Ishikawa (cell line): ENCODE data around the gene ADK.

Experiments used
- CEBPB ChIP-seq: IDR thresholded peaks from 2 replicates; pipeline ENCODE4 v1.6.1; 2012
- CREB1 ChIP-seq: IDR thresholded peaks from 2 replicates; pipeline ENCODE4 v1.6.1; 2012; ENCODE audit warnings: low read depth
- EGR1 ChIP-seq: IDR thresholded peaks from 2 replicates; pipeline ENCODE4 v1.6.1; 2012
- EP300 ChIP-seq: IDR thresholded peaks from 2 replicates; pipeline ENCODE4 v1.6.1; 2012; ENCODE audit warnings: borderline replicate concordance
- FOXM1 ChIP-seq: IDR thresholded peaks from 2 replicates; pipeline ENCODE4 v1.6.1; 2012; ENCODE audit warnings: low read depth, borderline replicate concordance
- MAX ChIP-seq: IDR thresholded peaks from 2 replicates; pipeline ENCODE4 v1.6.1; 2012
- NFIC ChIP-seq: IDR thresholded peaks from 2 replicates; pipeline ENCODE4 v1.6.1; 2012
- RAD21 ChIP-seq: IDR thresholded peaks from 2 replicates; pipeline ENCODE4 v1.6.1; 2012; ENCODE audit warnings: low read depth
- REST ChIP-seq: IDR thresholded peaks from 2 replicates; pipeline ENCODE4 v1.6.1; 2012; ENCODE audit warnings: low read depth, mild to moderate bottlenecking
- TAF1 ChIP-seq: IDR thresholded peaks from 2 replicates; pipeline ENCODE4 v1.6.1; 2012; ENCODE audit warnings: low read depth, mild to moderate bottlenecking
- TCF12 ChIP-seq: IDR thresholded peaks from 2 replicates; pipeline ENCODE4 v1.6.1; 2012; ENCODE audit warnings: low read depth
- TEAD4 ChIP-seq: IDR thresholded peaks from 2 replicates; pipeline ENCODE4 v1.6.1; 2012
- USF1 ChIP-seq: IDR thresholded peaks from 2 replicates; pipeline ENCODE4 v1.6.1; 2012
- YY1 ChIP-seq: IDR thresholded peaks from 2 replicates; pipeline ENCODE4 v1.6.1; 2012; ENCODE audit warnings: low read depth
- ZBTB7A ChIP-seq: IDR thresholded peaks from 2 replicates; pipeline ENCODE4 v1.6.1; 2012; ENCODE audit warnings: low read depth

Gene ADK

GRCh38 chr10:74400186-74400585, 249.2 kb downstream of the ADK start:
- TF ChIP-seq MAX (no peak), YY1 (no peak)

- no peak for TF ChIP-seq EGR1
- no peak for TF ChIP-seq YY1
- no peak for TF ChIP-seq TEAD4
- TF ChIP-seq TAF1 = no peak
- TF ChIP-seq TCF12 = no peak
- TF ChIP-seq NFIC = no peak
- no peak for TF ChIP-seq ZBTB7A
- no peak for TF ChIP-seq RAD21
- no peak for TF ChIP-seq FOXM1
- TF ChIP-seq REST = no peak
- TF ChIP-seq CREB1 = no peak
- TF ChIP-seq EP300 = no peak
- no peak for TF ChIP-seq CEBPB
- TF ChIP-seq MAX = no peak
- no peak for TF ChIP-seq USF1
These were observed 255.0 kb downstream of the ADK start for GRCh38 chr10:74406006-74406405.

GRCh38 chr10:74415146-74415839, 264.3 kb downstream of the ADK start:
- TF ChIP-seq CEBPB = no peak

GRCh38 chr10:74417397-74417796, 266.4 kb downstream of the ADK start:
- TF ChIP-seq TCF12 = no peak
- TF ChIP-seq TEAD4 = no peak

GRCh38 chr10:74418285-74418872, 267.4 kb downstream of the ADK start:
- no peak for TF ChIP-seq REST
- TF ChIP-seq YY1 = peak; percentile 67; the same call in 1 of the 2 replicates
- TF ChIP-seq FOXM1 = no peak
- TF ChIP-seq TEAD4 = no peak
- 0 out of 2 replicates have a peak, but pooled peaks have one; percentile 1 for TF ChIP-seq CEBPB
- peak; percentile 63 for TF ChIP-seq USF1
- TF ChIP-seq NFIC = peak; percentile 83
- TF ChIP-seq EGR1 = no peak
- no peak for TF ChIP-seq TCF12

GRCh38 chr10:74419491-74419951, 268.5 kb downstream of the ADK start:
- no peak for TF ChIP-seq CREB1

- TF ChIP-seq RAD21 = peak; percentile 25; the same call in 1 of the 2 replicates
- no peak for TF ChIP-seq USF1
These were observed 268.9 kb downstream of the ADK start for GRCh38 chr10:74419958-74420375.
